HepG2 (cell line): ENCODE measurements around the gene SURF1. TPM values are rescaled to one million over a fixed set of nuclear protein-coding genes. Genes with fewer than 3 reads are reported as not detected.

ENCODE experiments used
- ATAC-seq: fragments of 200-7000 bp; cut with Tn5 transposase; 3 replicates; pipeline ENCODE4 v1.9.1; 2020; ENCODE audit warnings: mild to moderate bottlenecking, moderate library complexity
- BruUV-seq: library from RNA; stranded (reverse); fragments of 400-500 nt; replicated peaks from 2 replicates; lab custom pipeline; 2021; lab: Mats Ljungman, UMichigan
- CTCF ChIA-PET: fragments of 300-600 bp; formaldehyde crosslinking; extraction: SDS; loops from one replicate; lab custom pipeline; 2021; ENCODE audit warnings: low total read pairs, inconsistent platforms, low intra/inter-chr PET ratio; lab: Yijun Ruan, JAX
- POLR2A ChIA-PET: fragments of 350-600 bp; sonication (Branson Sonifier 250); formaldehyde crosslinking; loops from one replicate; lab custom pipeline; 2020; ENCODE audit warnings: antibody characterized with exemption, inconsistent platforms; lab: Yijun Ruan, JAX
- DNase-seq: peaks from one replicate; pipeline ENCODE4 v3.0.0-alpha.2; 2015; ENCODE audit warnings: low spot score
- FAIRE-seq: peaks from 3 replicates; lab custom pipeline; 2011; peaks lifted over from hg19 to GRCh38; lab: Jason Lieb, UNC
- H2AFZ ChIP-seq: one replicate; pipeline ENCODE4 v1.6.1; 2011; ENCODE audit warnings: low read length, inconsistent platforms
- H3K27ac ChIP-seq: fragments of 300-600 bp; 3 replicates; pipeline ENCODE4 v1.8.0; 2011; ENCODE audit warnings: mixed run types, mild to moderate bottlenecking, mixed read lengths, low read length, inconsistent platforms; ENCODE audit not compliant: insufficient read depth; ENCODE audit errors: extremely low read length
- H3K27me3 ChIP-seq, 2 experiments: fragments of 200-600 bp in 1 of 2; 2 replicates in 1 of 2; 3 replicates in 1 of 2; pipeline versions ENCODE4 v1.6.0 to v1.8.0; 2011; ENCODE audit warnings: low read length in 2 of 2, mild to moderate bottlenecking in 2 of 2, moderate library complexity in 2 of 2, inconsistent platforms in 1 of 2; ENCODE audit not compliant: insufficient read depth in 2 of 2, control insufficient read depth in 1 of 2
- H3K36me3 ChIP-seq, 2 experiments: fragments of 200-600 bp in 1 of 2; replicated peaks in 1 of 2; 2 replicates in 1 of 2; 3 replicates in 1 of 2; pipeline versions ENCODE4 v1.5.1 to v1.8.0; 2011; ENCODE audit warnings: low read length in 2 of 2, inconsistent platforms in 1 of 2; ENCODE audit not compliant: insufficient read depth in 2 of 2, control insufficient read depth in 1 of 2
- H3K4me1 ChIP-seq: 2 replicates; pipeline ENCODE4 v1.5.1; 2012; ENCODE audit warnings: low read length, inconsistent platforms; ENCODE audit not compliant: insufficient read depth
- H3K4me2 ChIP-seq: 2 replicates; pipeline ENCODE4 v1.6.0; 2011; ENCODE audit warnings: low read depth, low read length, inconsistent platforms
- H3K4me3 ChIP-seq, 3 experiments: fragments of 200-600 bp in 1 of 3; sonication (generic), shearing (Covaris generic) in 1 of 3; replicated peaks in 1 of 3; 2 replicates each; pipeline ENCODE4 v1.5.1; 2011 to 2016; ENCODE audit warnings: low read length in 3 of 3, inconsistent platforms in 2 of 3, low read depth in 2 of 3, mild to moderate bottlenecking in 2 of 3, control low read depth in 1 of 3, mixed read lengths in 1 of 3; ENCODE audit not compliant: insufficient read depth in 1 of 3
- H3K79me2 ChIP-seq: one replicate; pipeline ENCODE4 v1.6.1; 2011; ENCODE audit warnings: low read length, inconsistent platforms; ENCODE audit not compliant: insufficient read depth
- H3K9ac ChIP-seq: 2 replicates; pipeline ENCODE4 v1.6.0; 2011; ENCODE audit warnings: mild to moderate bottlenecking, low read depth, low read length, inconsistent platforms; ENCODE audit not compliant: insufficient read depth
- H3K9me3 ChIP-seq: 2 replicates; pipeline ENCODE4 v1.5.1; 2012; ENCODE audit warnings: mild to moderate bottlenecking, low read length
- H4K20me1 ChIP-seq: 2 replicates; pipeline ENCODE4 v1.6.0; 2011; ENCODE audit warnings: inconsistent platforms, mild to moderate bottlenecking, low read length, moderate library complexity; ENCODE audit not compliant: insufficient read depth
- ARID3A ChIP-seq: IDR thresholded peaks from 2 replicates; pipeline ENCODE4 v1.6.1; 2012; ENCODE audit warnings: low read depth, low read length, improper control_type of control experiment
- BORCS8-MEF2B ChIP-seq: sonication (generic); formaldehyde crosslinking; IDR thresholded peaks from 2 replicates; pipeline ENCODE4 v1.8.0; 2022; ENCODE audit warnings: mild to moderate bottlenecking, missing genetic modification reagents
- EP300 ChIP-seq, 3 experiments: sonication (generic) in 1 of 3; formaldehyde crosslinking in 1 of 3; IDR thresholded peaks; 2 replicates each; pipeline versions ENCODE4 v1.5.1 to v1.6.1; 2011 to 2020; ENCODE audit warnings: low read depth in 2 of 3, low read length in 2 of 3, borderline replicate concordance in 1 of 3, improper control_type of control experiment in 1 of 3, mild to moderate bottlenecking in 1 of 3, missing genetic modification reagents in 1 of 3, moderate library complexity in 1 of 3
- KAT8 ChIP-seq: IDR thresholded peaks from 2 replicates; pipeline ENCODE4 v1.6.1; 2016; ENCODE audit warnings: missing genetic modification reagents, missing compliant biosample characterization
- MATR3 ChIP-seq: sonication (generic); formaldehyde crosslinking; IDR thresholded peaks from 2 replicates; pipeline ENCODE4 v1.4.0; 2020; ENCODE audit warnings: missing genetic modification reagents
- MXD1 ChIP-seq: sonication (generic); formaldehyde crosslinking; IDR thresholded peaks from 2 replicates; pipeline ENCODE4 v1.4.0; 2020; ENCODE audit warnings: mild to moderate bottlenecking, missing genetic modification reagents
- RBAK ChIP-seq: sonication (generic); formaldehyde crosslinking; IDR thresholded peaks from 2 replicates; pipeline ENCODE4 v1.5.1; 2020; ENCODE audit warnings: mild to moderate bottlenecking, missing genetic modification reagents
- REPIN1 ChIP-seq: sonication (generic); formaldehyde crosslinking; IDR thresholded peaks from 2 replicates; pipeline ENCODE4 v1.8.0; 2022; ENCODE audit warnings: missing genetic modification reagents, low read depth, mild to moderate bottlenecking, borderline replicate concordance
- ZNF281 ChIP-seq: sonication (generic); formaldehyde crosslinking; IDR thresholded peaks from 2 replicates; pipeline ENCODE4 v1.4.0; 2020; ENCODE audit warnings: missing genetic modification reagents, borderline replicate concordance
- ZNF3 ChIP-seq: IDR thresholded peaks from 2 replicates; pipeline ENCODE4 v1.7.0; 2017; ENCODE audit warnings: inconsistent platforms
- ZNF530 ChIP-seq: sonication (generic); formaldehyde crosslinking; IDR thresholded peaks from 2 replicates; pipeline ENCODE4 v1.5.0; 2020; ENCODE audit warnings: low read depth, mild to moderate bottlenecking, missing genetic modification reagents
- ZNF556 ChIP-seq: sonication (generic); formaldehyde crosslinking; IDR thresholded peaks from 2 replicates; pipeline ENCODE4 v1.4.0; 2020; ENCODE audit warnings: mild to moderate bottlenecking, missing genetic modification reagents, borderline replicate concordance
- ZNF83 ChIP-seq: sonication (generic); formaldehyde crosslinking; IDR thresholded peaks from 2 replicates; pipeline ENCODE4 v1.4.0; 2020; ENCODE audit warnings: missing genetic modification reagents, mild to moderate bottlenecking, borderline replicate concordance
- WGBS: methylation state at CpG from one replicate; pipeline ENCODE4 v1.1.6; 2017; ENCODE audit warnings: low lambda C conversion rate; 5-methylcytosine and 5-hydroxymethylcytosine counted together
- in situ Hi-C: cut with HindIII; loops from 2 replicates; pipeline ENCODE4 v1.10.0; 2017; ENCODE audit warnings: low pct_unique_long_range_greater_than_20kb; ENCODE audit not compliant: extremely low pct_ligation_motif_present
- intact Hi-C: fragments of 100-400 bp; cut with micrococcal nuclease; formaldehyde crosslinking; loops from one replicate; pipeline ENCODE4 v1.10.0; 2022; ENCODE audit not compliant: unreplicated experiment
- polyA plus RNA-seq, 8 experiments: library from polyadenylated mRNA; depleted of rRNA in 3 of 8; stranded (reverse) in 7 of 8; unstranded in 1 of 8; fragments of >200 nt; fragmentation: Illumina TruSeq in 4 of 8; extraction: Trizol in 4 of 8; gene quantifications; 2 replicates each; pipeline versions ENCODE4 v1.2.1 to v1.2.3, GENCODE V29; 2011 to 2016; ENCODE audit warnings: low read depth in 4 of 8, missing spikeins in 1 of 8, mixed read lengths in 1 of 8; ENCODE audit not compliant: insufficient read depth in 1 of 8
- total RNA-seq, 5 experiments: library from RNA; depleted of rRNA; stranded (reverse); fragments of >200 nt; fragmentation: Illumina TruSeq; extraction: Trizol; gene quantifications; 2 replicates each; pipeline ENCODE4 v1.2.3, GENCODE V29; 2016; ENCODE audit warnings: low read depth in 1 of 5

Gene SURF1
- total and polyA plus RNA-seq, 2 of the 13 experiments (the other 11 are each of a cell fraction or from before 2014, with no cell fraction given), result 17.8 to 40.7 TPM

- H3K9ac ChIP-seq, result no peak overlapping the region
- DNase-seq, result no peak
- CTCF ChIA-PET, result no interaction called here
- BruUV-seq, result no TSS peak
- no peak for TF ChIP-seq ZNF3 (CRISPR knock-in tag)
- TF ChIP-seq MATR3 (CRISPR knock-in tag), result no peak
- no peak for TF ChIP-seq ARID3A
- TF ChIP-seq ZNF556, result no peak
- TF ChIP-seq BORCS8-MEF2B, result no peak
- TF ChIP-seq KAT8 (CRISPR knock-in tag), result no peak
- no peak for TF ChIP-seq ZNF281 (CRISPR knock-in tag)
- TF ChIP-seq ZNF83 (CRISPR knock-in tag), result no peak
- no peak for TF ChIP-seq MXD1
- no peak for TF ChIP-seq REPIN1 (CRISPR knock-in tag)
- TF ChIP-seq RBAK (CRISPR knock-in tag), result no peak
- TF ChIP-seq ZNF530 (CRISPR knock-in tag), result no peak
- TF ChIP-seq EP300 (IDR thresholded peaks at IDR 0.05; ENCODE audit: low read depth in 2 of 2, low read length in 2 of 2), result no peak
- no peak for TF ChIP-seq EP300 (CRISPR knock-in tag; IDR thresholded peaks at IDR 0.05; ENCODE audit: borderline replicate concordance)
- TF ChIP-seq, all 625 proteins: peak for 0
- intact Hi-C loops (no loop called here), in situ Hi-C loops (no loop called here)
- peaks cover 34% of the 10 kb centered on the region for H3K79me2 ChIP-seq
- FAIRE-seq, result no peak
- no peaks in the 10 kb centered on the region for H3K9me3 ChIP-seq
- no peak overlapping the region for H3K4me2 ChIP-seq
- no peaks in the 10 kb centered on the region; a peak in 1 of 5 replicates for H3K27me3 ChIP-seq
- WGBS, result 98% methylated on average over 12 of the region's 12 CpGs
- H3K4me3 ChIP-seq, result no peak overlapping the region
- peaks cover 7% of the 10 kb centered on the region for H4K20me1 ChIP-seq
- POLR2A ChIA-PET, result no interaction called here
- no peak overlapping the region for H3K27ac ChIP-seq
- ATAC-seq, result no peak
- peaks cover 8 to 64% of the 10 kb centered on the region in 2 experiments for H3K36me3 ChIP-seq
- H3K4me1 ChIP-seq, result peaks cover 23% of the 10 kb centered on the region
- no peak overlapping the region for H2AFZ ChIP-seq
Measured at GRCh38 chr9:133344979-133345378, 11.3 kb downstream of the SURF1 start.
